ENCODE results near the gene LRRC26. TPM values are rescaled to one million over a fixed set of nuclear protein-coding genes. Genes with fewer than 3 reads are reported as not detected.

The LRRC26 gene
- total and polyA plus RNA-seq, 8 donors: 1.00 to 440 (median 5.7) TPM; not detected in 2

GRCh38 chr9:137217276-137218211 lies 47.7 kb upstream of the LRRC26 start:
- peak overlapping the region; percentile 36 to 46 (median 42) for H3K4me3 ChIP-seq
- H3K4me1 ChIP-seq: peaks cover 27 to 59% (median 56%) of the 10 kb centered on the region in 4 donors
- H3K27ac ChIP-seq: peak overlapping the region; percentile 87 to 91 (median 89)
- intact Hi-C loops (cut with DNase I; ENCODE audit: low total_unique reads): no loop called here
- TF ChIP-seq CTCF (IDR thresholded peaks at IDR 0.05) (no peak), EP300 (IDR thresholded peaks at IDR 0.05) (no peak), POLR2AphosphoS5 (IDR thresholded peaks at IDR 0.05) (peak in 2 of 3 donors; percentile 91 to 96), POLR2A (IDR thresholded peaks at IDR 0.05) (peak in 1 of 4 donors; percentile 85)
- WGBS, 5 donors: 27 to 48% (median 31%) methylated on average over 31 to 36 of the region's 36 CpGs
- H3K36me3 ChIP-seq: peaks cover 10 to 41% (median 19%) of the 10 kb centered on the region in 4 donors
- H3K9me3 ChIP-seq: no peaks in the 10 kb centered on the region
- peak; percentile 93 to 95 for DNase-seq
- peaks cover 0 to 12% (median 0%) of the 10 kb centered on the region in 3 donors for H3K27me3 ChIP-seq

- Histone ChIP-seq H3K27ac (peak overlapping the region; percentile 87 to 91 (median 89)), H3K9me3 (no peaks in the 10 kb centered on the region), H3K27me3 (peaks cover 0 to 5% (median 0%) of the 10 kb centered on the region in 3 donors), H3K36me3 (peaks cover 10 to 42% (median 19%) of the 10 kb centered on the region in 4 donors), H3K4me1 (peaks cover 19 to 51% (median 48%) of the 10 kb centered on the region in 4 donors), H3K4me3 (peak overlapping the region in 1 of 4 donors; percentile 45)
- intact Hi-C loops (cut with DNase I; ENCODE audit: low total_unique reads): no loop called here
- DNase-seq: no peak
- WGBS, 5 donors: 88 to 95% (median 93%) methylated on average over 18 to 30 of the region's 30 CpGs
- TF ChIP-seq POLR2A (IDR thresholded peaks at IDR 0.05): no peak
- TF ChIP-seq CTCF (IDR thresholded peaks at IDR 0.05): no peak
- TF ChIP-seq EP300 (IDR thresholded peaks at IDR 0.05): no peak
- TF ChIP-seq POLR2AphosphoS5 (IDR thresholded peaks at IDR 0.05): no peak
Measured at GRCh38 chr9:137216188-137216965, 46.5 kb upstream of the LRRC26 start.

- 92 to 95% (median 94%) methylated on average over 18 to 22 of the region's 22 CpGs for WGBS, 5 donors
- Histone ChIP-seq H3K4me1 (peaks cover 14 to 41% (median 39%) of the 10 kb centered on the region in 4 donors), H3K27me3 (no peaks in the 10 kb centered on the region), H3K36me3 (peaks cover 10 to 45% (median 22%) of the 10 kb centered on the region in 4 donors), H3K27ac (no peak overlapping the region), H3K9me3 (no peaks in the 10 kb centered on the region), H3K4me3 (no peak overlapping the region)
- TF ChIP-seq POLR2AphosphoS5 (IDR thresholded peaks at IDR 0.05) (no peak), POLR2A (IDR thresholded peaks at IDR 0.05) (no peak), CTCF (IDR thresholded peaks at IDR 0.05) (no peak), EP300 (IDR thresholded peaks at IDR 0.05) (no peak)
- intact Hi-C loops (cut with DNase I; ENCODE audit: low total_unique reads): no loop called here
- no peak for DNase-seq
Measured at GRCh38 chr9:137215196-137215986, 45.5 kb upstream of the LRRC26 start.

Measured in stomach (tissue), 9 donors.